GM21619 (cell line): ENCODE data around the gene CYP8B1.

ENCODE experiments used
- ATAC-seq: cut with Tn5 transposase; IDR thresholded peaks from one replicate; pipeline ENCODE4 v1.9.1; 2021; ENCODE audit not compliant: unreplicated experiment

Gene CYP8B1

DNA sequence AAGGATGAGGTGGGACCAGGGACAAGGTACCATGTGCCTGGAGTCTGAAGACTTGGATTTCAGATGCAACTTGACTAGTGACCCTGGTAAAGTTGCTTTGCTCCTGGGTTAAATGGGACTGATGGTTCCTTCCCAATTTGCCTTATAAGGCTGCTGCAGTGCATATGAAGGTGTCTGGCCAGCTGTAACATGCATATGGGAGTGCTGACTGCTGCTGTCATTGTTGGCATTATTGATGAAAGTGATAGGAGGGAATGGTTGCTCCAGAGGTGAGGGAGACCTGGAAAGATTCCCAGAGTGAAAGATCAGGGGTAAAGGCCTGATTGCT is 20.5 kb downstream of the CYP8B1 start:
- no peak for ATAC-seq

DNA sequence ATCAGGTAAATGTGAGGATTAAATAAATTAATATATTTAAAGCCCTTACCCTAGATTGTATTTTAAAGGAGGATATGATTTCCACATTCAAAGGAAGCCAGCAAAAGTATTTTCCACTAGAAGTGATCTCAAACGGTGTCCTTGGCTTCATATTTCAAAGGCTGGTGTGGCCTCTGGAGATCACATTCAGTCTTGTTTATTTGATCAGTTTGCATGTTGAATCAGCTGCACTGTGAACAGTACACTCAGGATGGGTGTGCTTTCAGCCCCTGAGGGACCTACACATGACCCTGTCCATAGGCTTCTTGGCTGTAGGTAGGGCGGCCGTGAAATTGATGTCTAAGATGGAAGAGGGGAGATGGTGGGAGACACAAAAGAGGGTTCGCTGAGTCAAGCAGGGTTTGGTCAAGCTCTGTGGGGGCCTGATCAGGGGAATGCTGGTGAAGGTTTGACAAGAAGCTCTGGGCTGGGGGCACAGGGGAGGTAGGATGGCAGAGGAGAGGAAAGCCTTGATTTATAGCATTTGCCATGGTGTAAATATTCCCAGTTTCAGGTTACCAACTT is 21.9 kb downstream of the CYP8B1 start:
- ATAC-seq: no peak

DNA sequence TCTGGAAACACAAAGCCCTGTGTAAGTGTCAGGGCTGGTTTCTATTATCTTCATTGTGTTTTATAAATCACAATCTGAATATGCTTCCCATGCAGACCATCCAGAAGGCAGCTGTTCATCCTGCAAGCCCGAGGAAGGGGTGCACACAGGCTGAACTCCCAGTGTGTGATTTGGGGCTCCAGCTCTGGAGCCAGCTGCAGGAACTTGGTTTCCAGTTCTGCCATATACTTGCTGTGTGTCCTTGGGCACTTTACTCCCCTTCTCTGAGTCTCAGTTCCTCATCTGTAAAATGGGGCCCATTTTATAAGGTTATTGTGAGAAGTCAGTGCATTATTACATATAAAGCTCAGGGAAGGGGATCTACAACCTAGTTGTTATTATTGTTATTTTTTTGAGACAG is 22.6 kb downstream of the CYP8B1 start:
- ATAC-seq: no peak

DNA sequence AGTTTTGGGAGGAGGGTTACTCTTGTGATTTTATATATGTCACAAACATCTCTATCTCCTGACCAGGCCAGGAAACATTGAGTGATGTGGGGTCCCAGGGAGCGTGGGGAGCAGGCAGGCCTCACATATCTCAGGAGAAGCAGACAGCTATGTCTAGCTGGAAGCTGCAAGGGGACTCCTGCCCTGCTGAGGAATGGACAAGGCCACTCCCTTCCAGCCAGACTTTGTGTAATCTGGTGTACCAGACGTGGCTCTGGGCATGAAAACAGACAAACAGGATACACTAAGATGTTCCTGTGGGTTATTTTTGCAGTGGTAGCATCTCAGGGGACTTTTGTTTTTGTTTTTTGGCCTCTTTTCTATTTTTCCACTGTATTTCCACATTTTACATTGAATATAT is 23.2 kb downstream of the CYP8B1 start:
- ATAC-seq: no peak

DNA sequence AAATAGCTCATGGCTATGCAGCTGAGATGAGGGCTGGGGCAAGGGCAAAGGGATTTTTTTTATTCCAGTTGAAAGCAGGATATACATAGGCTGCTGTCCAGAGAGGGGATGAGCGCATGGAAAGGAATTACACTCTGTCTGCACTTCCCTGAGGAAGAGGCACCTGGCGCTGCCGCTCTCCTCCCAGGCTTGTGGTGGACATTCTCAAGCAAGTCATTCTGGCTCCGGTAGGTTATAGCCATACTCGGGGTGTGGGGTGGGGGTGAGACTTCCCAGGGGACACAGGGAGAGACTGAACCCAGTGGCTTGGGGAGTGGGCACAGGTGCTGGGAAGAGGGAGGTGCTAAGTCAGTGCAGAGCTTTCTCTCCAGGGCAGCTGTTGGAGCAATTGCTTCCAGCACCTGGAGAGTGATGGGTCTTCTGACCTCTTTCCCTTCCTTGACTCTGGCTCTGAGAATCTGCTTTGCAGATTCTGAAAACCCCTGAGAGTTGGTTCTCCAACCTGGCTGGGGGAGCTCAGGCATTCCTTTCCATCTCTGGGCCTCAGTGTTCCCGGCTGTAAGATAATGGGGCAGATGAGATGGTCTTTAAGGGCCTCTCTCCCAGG is 24.3 kb downstream of the CYP8B1 start:
- no peak for ATAC-seq

DNA sequence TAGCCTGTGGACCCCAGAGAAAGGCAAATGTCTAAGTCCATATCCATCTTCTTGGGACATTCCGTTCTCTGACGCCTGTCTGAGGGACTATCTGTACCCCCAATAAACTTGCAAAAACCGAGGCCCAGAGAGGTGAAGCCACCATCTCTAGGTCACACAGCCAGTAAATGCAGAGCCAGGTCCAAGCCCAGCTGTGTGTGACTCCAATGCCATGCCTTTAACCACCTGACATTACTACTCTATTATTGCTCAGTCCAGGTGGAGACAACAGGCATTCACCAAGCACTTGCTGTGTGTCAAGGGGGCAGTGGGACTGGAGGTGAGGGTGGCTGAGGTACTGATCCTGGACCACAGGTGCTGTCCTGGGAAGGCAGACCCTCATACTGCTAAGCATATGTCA is 25.4 kb downstream of the CYP8B1 start:
- ATAC-seq: no peak

DNA sequence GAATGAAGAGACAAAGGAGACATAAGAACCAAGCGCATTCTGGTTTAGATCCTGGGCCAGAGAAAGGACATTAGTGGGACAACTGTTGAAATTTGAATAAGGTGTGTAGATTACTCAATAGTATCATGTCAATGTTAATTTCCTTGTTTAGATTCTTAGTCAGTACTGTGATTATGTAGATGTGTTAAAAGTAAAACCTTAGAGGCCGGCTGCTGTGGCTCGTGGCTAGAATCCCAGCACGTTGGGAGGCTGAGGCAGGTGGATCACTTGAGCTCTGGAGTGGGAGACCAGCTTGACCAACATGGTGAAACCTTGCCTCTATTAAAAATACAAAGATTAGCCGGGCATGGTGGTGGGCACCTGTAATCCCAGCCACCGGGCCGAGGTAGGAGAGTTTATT is 26.7 kb downstream of the CYP8B1 start:
- ATAC-seq: no peak

DNA sequence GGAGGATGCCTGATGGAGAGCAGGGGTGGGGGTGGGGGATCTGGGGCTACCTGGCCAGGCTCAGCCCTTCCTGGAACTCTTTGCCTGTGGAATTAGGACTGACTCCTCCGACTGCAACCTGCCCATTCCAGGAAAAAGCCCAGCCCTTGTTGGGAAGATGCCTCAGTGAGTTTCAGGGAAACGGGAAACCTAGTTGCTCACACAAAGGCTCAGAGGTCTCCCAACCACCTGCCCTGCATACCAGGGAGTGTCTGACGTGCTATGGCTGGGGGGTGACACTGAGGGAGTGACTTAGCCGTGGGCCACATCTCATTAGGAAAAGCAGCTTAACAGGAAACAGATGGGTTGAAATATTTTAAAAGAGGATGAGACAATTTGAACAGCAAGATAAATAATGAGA is 27.9 kb downstream of the CYP8B1 start:
- no peak for ATAC-seq

DNA sequence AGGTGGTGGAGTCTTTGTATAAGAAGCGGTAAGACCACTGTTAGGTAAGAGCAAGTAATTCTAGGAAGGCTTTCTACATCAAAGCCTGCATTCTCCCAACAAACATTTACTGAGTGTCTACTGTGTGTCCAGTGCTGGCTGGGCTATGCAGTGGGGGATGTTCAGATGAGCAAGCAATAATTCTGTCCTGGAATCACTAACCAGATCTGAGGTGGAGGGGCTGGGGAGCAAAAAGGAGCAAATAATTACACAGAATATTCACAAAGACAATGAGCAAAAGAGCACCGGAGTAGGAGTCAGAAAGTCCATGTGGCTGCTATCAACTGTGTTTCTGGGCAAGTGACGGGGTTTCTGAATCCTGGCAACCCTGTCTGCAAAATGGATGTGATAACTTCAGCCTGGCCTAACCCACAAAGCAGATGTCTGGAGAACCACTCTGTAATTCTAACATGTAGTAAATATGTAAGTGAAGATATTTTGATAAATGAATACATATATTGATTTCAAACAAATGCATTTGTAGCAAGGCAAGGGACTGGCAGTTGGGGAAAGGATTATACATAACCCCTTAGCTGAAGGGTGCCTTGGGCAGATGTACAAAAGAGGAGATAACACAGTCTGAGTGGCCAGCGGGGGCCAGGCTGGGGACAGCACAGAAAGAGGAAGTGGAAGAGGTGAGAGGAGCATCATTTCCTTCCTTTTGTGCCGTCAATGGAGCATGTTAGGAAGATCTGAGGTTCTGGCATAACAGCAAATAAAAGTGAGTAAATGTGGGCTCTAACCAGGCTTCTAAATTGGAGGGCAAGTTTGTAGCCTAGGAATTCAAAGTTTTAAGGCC is 28.8 kb downstream of the CYP8B1 start:
- peak; percentile 62 for ATAC-seq

DNA sequence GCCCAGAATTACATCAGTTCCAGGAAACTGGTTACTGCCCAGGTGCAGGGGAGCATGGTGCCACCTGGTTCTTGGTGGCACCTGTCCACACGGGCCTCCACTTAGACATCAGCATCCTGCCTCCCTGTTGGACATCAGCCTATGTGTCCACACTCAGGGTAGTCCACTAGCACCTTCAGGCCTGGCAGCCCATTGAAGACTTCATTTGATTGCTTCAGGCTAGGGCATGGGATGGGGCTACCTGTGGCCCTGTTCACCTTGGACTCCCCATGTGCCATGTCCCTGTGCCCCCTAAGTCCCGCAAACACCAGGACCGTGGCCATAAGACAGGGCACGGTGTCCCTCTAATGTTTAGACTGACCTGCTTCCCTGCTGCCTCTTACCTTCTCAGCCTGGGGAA is 30.9 kb downstream of the CYP8B1 start:
- ATAC-seq: no peak

DNA sequence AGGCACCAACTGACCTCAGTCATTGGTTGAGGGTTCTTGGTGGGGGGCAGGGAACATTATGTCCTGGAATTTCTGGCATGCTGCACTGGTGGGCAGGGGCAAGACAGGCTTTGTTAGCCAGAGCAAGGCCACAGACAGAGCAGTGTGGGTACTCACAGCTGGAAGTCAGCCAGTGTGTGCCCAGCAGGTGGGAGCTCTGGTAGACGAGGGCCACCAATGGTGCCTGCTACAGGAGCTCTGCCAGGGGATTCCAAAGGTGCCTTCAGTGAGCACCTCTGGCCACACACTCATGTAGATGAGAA is 31.3 kb downstream of the CYP8B1 start:
- no peak for ATAC-seq

DNA sequence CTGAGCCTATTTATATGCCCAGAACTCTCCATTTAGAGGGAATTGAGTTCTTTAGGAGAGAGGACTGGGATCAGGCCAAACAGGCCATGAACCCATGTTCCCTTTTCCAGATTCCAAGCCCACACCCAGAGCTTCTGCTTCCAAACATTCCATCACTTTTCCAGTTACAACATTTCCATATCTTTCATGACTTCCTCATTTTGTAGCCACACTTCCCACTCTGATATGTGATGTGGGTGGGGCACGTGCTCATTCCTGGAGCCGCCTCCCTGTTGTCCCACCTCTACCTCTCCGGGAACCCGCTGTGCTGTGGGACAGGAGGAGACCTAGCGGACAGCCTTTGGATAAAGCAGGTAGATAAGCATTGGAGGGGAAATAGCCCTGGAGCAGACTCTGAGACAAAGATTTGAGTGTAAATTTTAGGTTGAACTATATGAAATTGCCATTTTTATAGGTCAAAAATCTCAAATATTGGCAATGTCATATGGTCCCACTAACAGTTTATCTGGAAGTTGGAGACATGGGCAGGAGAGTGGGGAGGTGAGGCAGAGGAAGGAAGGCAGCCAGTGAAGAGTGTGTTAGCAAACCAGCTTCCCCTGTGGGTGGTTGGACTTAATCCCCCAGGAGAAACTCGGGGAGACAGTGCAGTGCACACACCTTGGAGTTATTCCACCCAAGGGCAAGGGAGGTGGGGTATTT is 31.8 kb downstream of the CYP8B1 start:
- ATAC-seq: no peak

DNA sequence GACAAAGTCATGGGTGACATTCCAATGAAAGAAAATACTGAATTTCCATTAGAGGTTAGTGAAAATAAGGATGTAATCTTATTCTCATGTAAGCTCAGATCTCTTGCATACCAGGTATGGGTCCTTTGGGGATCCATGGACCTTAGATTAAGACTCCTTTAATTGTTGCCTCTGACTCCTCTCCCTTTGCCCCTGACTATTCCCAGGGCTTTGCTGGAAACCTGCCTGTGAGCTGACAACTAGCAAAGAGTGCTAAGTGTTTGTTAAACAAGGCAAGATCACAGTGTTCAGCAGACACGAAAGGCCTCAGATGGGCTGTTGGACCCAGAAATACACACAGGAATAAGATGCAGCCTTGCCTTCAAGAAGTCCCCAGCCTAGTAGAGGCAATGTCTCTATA is 34.3 kb downstream of the CYP8B1 start:
- ATAC-seq: no peak

DNA sequence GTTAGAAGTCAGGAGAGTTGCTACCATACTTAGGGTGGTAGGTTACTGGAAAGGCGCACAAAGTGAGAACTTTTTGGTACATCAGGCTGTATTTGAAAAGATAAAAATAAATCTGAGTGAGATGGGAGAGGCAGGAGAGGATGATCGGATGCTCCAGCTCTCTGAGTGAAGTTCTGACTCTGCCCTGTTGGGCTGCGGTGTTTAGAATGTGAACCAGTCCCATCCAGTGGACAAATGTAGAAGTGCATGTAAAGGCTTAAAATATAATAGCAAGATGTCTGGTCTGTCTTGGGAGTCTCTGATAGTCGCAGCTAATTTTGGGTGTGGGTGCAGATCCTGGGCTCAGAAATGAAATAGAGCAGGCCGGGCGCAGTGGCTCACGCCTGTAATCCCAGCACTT is 36.1 kb downstream of the CYP8B1 start:
- ATAC-seq: peak; percentile 97

DNA sequence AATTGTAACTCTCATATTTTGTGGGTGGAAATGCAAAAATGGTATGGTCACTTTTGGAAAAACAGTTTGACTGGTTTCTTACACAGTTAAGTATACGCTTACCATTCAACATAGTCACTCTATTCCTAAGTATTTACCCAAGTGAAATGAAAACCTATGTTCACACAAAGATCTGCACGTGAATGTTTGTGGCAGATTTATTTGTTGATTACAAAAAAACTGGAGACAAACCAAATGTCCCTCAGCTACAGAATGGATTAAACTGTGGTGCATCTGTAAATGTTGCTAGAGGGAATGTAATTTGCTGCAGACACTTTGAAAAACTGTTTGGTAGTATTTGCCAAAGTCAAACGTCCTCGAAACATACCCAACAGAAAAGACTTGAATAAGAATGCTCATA is 37.1 kb downstream of the CYP8B1 start:
- ATAC-seq: no peak

DNA sequence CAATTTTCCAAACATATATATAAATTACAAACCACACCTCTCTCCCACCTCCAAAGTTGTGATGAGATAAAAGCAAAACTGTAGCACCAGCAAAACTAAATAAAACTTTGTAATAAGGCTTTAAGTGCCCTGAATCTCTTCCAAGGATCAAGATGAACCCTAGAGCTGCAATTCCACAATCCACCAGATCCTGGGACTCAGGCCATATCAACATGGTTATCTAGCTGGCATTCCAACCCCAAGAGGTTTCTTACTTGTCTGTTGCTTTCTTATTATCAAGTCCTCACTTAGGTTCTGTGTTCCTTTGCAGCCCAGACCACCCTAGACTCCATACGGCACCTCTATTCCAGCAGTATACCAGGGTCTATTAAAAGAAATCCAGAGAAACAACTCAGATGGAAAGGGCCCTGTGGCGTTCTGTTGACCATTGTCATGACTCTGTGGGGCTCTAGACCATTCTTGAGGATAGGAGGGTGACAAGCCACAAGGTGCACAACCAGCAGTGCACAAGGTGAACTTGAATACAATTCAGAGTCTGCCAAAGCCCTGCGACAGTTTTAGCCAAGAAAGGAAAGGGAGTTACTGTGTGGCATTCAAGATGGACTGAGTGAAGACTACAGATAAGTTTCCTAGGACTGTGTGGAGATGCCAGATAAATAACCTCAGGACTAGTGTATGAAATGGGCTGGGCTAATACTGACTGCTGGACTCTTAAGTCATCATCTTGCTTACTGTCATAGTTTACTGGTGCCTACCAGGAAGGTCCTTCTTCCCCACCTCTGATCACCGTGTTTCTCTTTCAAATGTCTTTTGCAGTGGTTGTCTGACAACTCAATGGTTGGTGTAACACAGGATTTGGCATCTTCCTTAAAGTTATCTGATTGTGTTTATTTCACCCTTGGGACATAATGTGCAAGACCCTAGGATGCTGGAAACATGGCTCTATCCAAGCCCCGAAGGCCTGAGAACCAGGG is 39.2 kb downstream of the CYP8B1 start:
- ATAC-seq: no peak

DNA sequence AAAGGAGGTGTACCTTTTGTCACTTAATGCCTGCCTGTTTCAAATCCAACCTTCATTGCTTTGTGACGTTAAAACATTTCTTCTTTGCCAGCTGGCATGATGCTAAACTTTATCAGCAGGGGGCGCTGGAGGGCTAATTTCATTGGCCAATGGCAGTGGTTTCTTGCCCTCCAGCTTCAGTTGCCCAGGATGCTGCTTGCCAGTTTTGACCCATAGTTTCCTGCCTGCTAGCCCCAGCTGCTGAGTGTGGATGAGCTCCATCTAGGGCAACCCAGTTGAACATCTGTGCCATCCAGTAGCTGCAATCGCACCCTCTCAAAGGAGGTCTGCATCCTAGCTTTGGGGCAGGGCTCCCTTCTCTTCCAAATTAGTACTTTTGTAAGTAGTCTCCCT is 44.4 kb downstream of the CYP8B1 start:
- no peak for ATAC-seq

DNA sequence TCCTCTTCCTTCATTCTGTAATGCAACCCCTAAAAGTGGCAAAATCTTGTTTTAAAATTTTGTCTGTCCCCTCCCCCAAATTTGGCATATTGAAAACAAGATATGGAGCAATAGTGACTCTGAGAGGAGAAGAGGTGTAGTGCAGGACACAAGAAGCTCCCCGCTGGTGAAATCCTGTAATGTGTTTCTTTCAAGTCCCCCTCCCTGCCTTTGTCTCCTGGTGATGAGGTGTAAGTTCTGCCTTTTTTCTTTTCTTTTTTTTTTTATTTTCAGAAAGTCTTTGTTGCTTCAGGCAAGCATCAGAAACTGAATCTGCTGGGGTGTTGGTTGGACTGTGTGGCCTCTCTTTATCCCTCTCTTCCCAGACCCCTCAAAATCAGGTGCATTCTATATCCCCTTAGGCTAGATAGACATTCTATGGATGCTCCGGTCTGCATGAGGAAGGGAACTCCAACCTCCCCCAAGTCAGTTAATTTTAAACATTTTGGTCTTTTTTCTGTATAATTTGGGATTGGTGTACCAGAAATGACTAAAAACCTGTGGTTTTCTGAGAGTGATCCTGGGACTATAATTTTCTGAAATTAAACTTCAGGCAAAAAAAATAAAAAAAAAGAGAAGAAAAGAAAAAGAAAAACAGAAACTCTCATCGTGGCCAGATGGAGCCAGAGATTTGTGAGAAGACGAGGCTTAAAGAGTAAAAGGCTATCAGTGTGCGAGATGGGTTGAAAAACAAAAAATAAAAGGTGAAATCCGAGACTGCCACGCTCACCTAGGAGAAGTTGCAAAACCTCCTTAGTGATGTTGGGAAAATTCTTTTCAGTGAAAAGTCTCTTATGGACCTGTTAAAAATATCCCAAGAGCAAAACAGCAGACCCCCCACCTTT is 45.0 kb downstream of the CYP8B1 start:
- ATAC-seq: no peak

DNA sequence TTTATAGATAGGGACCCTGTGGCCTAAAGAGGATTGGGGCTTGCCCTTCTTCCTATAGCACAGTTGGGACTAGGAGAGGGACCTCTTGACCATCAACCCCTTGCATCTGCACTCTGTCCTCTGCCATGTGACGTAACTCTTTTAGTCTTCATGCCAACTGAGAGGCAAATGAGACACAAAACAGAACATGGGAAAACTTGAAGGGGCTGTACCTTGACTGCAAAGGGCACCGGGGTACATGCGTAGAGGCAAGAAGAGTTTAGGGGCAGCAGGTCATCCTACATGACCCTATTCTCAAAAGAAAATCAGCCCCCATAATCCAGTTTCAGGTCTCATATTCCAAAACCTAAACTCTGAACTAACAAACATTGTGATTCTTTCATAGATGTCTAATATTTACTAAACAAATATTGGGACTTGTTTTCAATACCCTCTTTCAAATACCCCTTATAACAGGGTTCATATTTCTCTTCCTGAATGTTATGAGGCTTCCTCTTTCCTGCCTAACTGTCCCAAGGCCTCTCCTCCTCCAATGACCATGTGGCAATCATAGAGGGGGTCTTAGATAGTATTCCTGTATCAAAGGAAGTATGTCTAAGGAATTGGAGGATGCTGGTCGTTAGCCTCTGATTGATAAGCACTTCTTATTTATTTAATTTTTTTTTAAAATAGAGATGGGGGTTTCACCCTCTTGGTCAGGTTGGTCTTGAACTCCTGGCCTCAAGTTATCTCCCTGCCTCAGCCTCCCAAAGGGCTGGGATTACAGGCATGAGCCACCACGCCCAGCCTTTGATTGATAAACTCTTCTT is 45.8 kb downstream of the CYP8B1 start:
- no peak for ATAC-seq
